Mesendoderm (in vitro differentiated cells): ENCODE measurements around the gene LIPT1. TPM values are rescaled to one million over a fixed set of nuclear protein-coding genes. Genes with fewer than 3 reads are reported as not detected.
A peak's percentile ranks its signal among the peaks of the same experiment; 100 is the strongest.

ENCODE experiments used
- DNase-seq: peaks from one replicate; pipeline ENCODE4 v3.0.0; 2013
- H2AK5ac ChIP-seq: 2 replicates; pipeline ENCODE4 v1.6.1; 2013; ENCODE audit warnings: low read length, inconsistent platforms
- H2BK120ac ChIP-seq: 2 replicates; pipeline ENCODE4 v1.6.1; 2013; ENCODE audit warnings: low read depth, mild to moderate bottlenecking, low read length, moderate library complexity, mixed read lengths
- H2BK15ac ChIP-seq: replicated peaks from 2 replicates; pipeline ENCODE4 v1.6.1; 2013; ENCODE audit warnings: low read depth, mild to moderate bottlenecking, moderate library complexity
- H2BK5ac ChIP-seq: 2 replicates; pipeline ENCODE4 v1.6.1; 2013; ENCODE audit warnings: low read length, inconsistent platforms
- H3K18ac ChIP-seq: 2 replicates; pipeline ENCODE4 v1.6.1; 2013; ENCODE audit warnings: mild to moderate bottlenecking, low read length, mixed read lengths
- H3K23ac ChIP-seq: one replicate; pipeline ENCODE4 v1.6.1; 2013; ENCODE audit warnings: low read length
- H3K27ac ChIP-seq: 2 replicates; pipeline ENCODE4 v1.5.1; 2013; ENCODE audit warnings: low read depth, mild to moderate bottlenecking, inconsistent platforms, low read length, moderate library complexity
- H3K27me3 ChIP-seq: 2 replicates; pipeline ENCODE4 v1.6.1; 2013; ENCODE audit warnings: low read length, control low read depth, mild to moderate bottlenecking, inconsistent platforms; ENCODE audit not compliant: insufficient read depth, poor library complexity
- H3K36me3 ChIP-seq: 2 replicates; pipeline ENCODE4 v1.6.1; 2013; ENCODE audit warnings: low read length, inconsistent platforms; ENCODE audit not compliant: control insufficient read depth, insufficient read depth
- H3K4ac ChIP-seq: one replicate; pipeline ENCODE4 v1.6.1; 2013; ENCODE audit warnings: low read depth, mild to moderate bottlenecking, low read length, moderate library complexity
- H3K4me1 ChIP-seq: 2 replicates; pipeline ENCODE4 v1.6.1; 2013; ENCODE audit warnings: low read depth, low read length, inconsistent platforms; ENCODE audit not compliant: control insufficient read depth
- H3K4me2 ChIP-seq: 2 replicates; pipeline ENCODE4 v1.6.1; 2013; ENCODE audit warnings: low read length
- H3K4me3 ChIP-seq: 2 replicates; pipeline ENCODE4 v1.5.1; 2013; ENCODE audit warnings: mild to moderate bottlenecking, low read length
- H3K56ac ChIP-seq: one replicate; pipeline ENCODE4 v1.6.1; 2013; ENCODE audit warnings: low read length
- H3K79me1 ChIP-seq: 2 replicates; pipeline ENCODE4 v1.6.1; 2013; ENCODE audit warnings: low read length, inconsistent platforms
- H3K79me2 ChIP-seq: 2 replicates; pipeline ENCODE4 v1.6.1; 2013; ENCODE audit warnings: mild to moderate bottlenecking, low read length; ENCODE audit not compliant: control insufficient read depth, insufficient read depth
- H3K9ac ChIP-seq: 2 replicates; pipeline ENCODE4 v1.6.1; 2013; ENCODE audit warnings: low read length, inconsistent platforms
- H4K5ac ChIP-seq: one replicate; pipeline ENCODE4 v1.6.1; 2013; ENCODE audit warnings: low read length
- H4K8ac ChIP-seq: one replicate; pipeline ENCODE4 v1.6.1; 2013; ENCODE audit warnings: low read depth, mild to moderate bottlenecking, control low read depth, low read length, moderate library complexity
- WGBS: extraction: QIAGEN DNeasy Blood & Tissue Kit; methylation state at CpG from one replicate; pipeline ENCODE4 v1.1.7; 2013; ENCODE audit warnings: low lambda C conversion rate, missing lambda C conversion rate; ENCODE audit not compliant: insufficient coverage; ENCODE audit errors: extremely low coverage; 5-methylcytosine and 5-hydroxymethylcytosine counted together
- polyA plus RNA-seq, 2 experiments: library from polyadenylated mRNA; stranded (reverse); fragments of 200-250 nt; gene quantifications; one replicate each; pipeline ENCODE4 v1.2.3, GENCODE V29; 2013

The LIPT1 gene
- polyA plus RNA-seq (2013, experiment 1 of 2), result 8.0 TPM
- polyA plus RNA-seq (2013, experiment 2 of 2), result 8.6 TPM

DNA sequence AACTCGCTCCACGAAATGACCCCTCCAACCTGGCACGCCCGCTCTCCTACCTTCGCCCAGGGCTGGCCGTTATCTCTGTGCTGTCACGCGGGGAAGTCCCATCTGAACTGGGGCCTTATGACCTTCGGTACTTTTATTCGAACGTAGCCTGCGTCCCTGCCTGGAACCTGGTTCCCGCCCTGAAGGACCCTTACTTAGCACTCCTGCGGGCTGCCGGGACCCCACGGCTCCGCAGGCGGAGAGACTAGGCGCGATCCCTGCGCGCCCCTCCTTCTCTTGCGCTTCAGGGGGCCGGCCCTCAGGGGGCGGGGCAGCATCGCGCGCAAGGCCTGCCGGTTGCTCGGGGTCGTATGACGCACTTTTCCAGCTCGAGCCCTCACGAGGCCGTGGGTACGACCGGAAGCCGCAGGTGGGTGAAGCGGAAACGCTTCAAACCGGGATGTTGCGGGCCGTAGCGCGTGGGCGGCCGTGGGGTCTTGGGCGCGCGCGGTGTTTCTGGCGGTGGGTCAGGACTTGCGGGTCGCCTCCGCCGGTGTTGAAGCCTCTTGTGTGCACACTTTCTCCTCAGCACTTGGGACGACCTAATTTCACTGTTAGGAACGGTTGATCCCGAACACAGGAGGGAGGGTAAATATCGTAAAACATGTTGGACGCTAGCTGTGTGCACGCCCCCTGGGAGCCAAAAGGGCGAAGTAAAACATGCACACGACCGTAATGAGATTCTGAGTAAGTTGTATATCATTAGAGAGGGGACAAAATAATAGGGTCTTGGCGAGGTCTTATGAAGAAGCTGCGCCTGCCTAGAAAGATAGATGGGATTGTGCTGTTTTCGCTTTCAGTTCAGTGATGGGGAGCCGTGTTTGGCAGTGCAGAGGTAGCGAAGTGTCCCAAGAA, at the start of gene LIPT1, which contains the start of gene TSGA10:
Gene LIPT1, plus strand, starts transcription at position 325 of the 894 bp plus-strand sequence. CDS start 6,991 bp downstream, outside the sequence.
Gene TSGA10, minus strand, starts transcription at position 300 of the 894 bp plus-strand sequence. CDS start 45,503 bp downstream, outside the sequence.
- Histone ChIP-seq H3K4me1 (peaks cover 5% of the 10 kb centered on the region), H3K18ac (peak within 1 kb of the TSS; percentile 35), H4K8ac (peak within 1 kb of the TSS; percentile 95), H2BK120ac (no peak within 1 kb of the TSS), H3K4me2 (peak within 1 kb of the TSS; percentile 68), H2AK5ac (no peak within 1 kb of the TSS), H4K5ac (no peak within 1 kb of the TSS), H3K56ac (peak within 1 kb of the TSS; percentile 85), H3K23ac (no peak within 1 kb of the TSS), H3K79me2 (no peaks in the 10 kb centered on the region), H3K36me3 (no peaks in the 10 kb centered on the region), H2BK15ac (no peak within 1 kb of the TSS), H3K9ac (peak within 1 kb of the TSS; percentile 77), H3K27me3 (no peaks in the 10 kb centered on the region), H3K27ac (no peak within 1 kb of the TSS), H3K79me1 (peaks cover 3% of the 10 kb centered on the region), H3K4ac (peak within 1 kb of the TSS; percentile 94), H3K4me3 (peak within 1 kb of the TSS; percentile 59), H2BK5ac (no peak within 1 kb of the TSS)
- DNase-seq, result peak; percentile 90
- WGBS, result no CpG with 5 or more reads among the region's 70 CpGs

DNA sequence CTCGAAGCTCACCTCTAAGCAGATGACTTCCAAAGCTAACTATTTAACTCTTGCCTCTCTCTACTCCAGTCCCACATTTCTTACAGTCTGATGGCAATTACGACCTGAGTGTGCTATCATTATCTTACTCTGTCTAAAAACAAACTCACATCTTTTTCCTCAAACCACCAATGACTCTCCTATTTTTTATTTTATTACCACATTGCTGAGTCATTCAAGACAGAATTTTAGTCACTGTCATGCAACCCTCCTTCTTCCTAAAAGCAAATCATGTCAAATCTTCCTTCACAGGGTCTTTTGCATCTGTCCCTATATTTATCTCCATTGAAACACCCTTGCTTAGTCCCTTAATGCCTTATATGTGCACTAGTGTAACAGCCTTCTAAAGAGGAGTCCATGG, 47.9 kb upstream of the LIPT1 start:
- WGBS, result no CpG with 5 or more reads among the region's 2 CpGs
- H3K4me2 ChIP-seq, result no peak overlapping the region

DNA sequence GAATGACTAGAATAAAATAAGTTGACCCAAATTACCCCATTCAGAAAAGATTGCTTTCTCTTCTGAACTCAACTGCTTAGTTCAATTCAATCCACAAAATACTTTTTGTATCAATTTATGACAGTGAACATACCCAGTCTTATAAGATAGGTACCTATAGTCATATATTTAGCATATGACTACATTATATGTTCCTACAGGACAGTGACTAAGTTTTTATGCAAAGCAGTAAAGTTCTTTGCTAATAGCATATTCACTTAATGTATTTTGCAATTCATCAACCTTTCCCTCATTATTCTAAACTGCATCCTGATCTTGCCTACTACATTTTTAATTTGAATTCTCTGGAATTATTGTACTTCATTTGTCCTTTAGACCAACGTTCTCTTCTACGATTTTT, 43.5 kb upstream of the LIPT1 start:
- no peaks in the 10 kb centered on the region for H3K36me3 ChIP-seq
- H3K23ac ChIP-seq, result no peak overlapping the region
- H3K9ac ChIP-seq, result no peak overlapping the region
- no peak overlapping the region for H3K18ac ChIP-seq
- no peak overlapping the region for H2BK15ac ChIP-seq
- H3K79me2 ChIP-seq, result no peaks in the 10 kb centered on the region
- no peak overlapping the region for H3K56ac ChIP-seq
- H3K4me1 ChIP-seq, result no peaks in the 10 kb centered on the region
- no peak overlapping the region for H3K4me2 ChIP-seq
- H3K27me3 ChIP-seq, result no peaks in the 10 kb centered on the region
- no peak for DNase-seq
- H3K4me3 ChIP-seq, result no peak overlapping the region
- H2AK5ac ChIP-seq, result no peak overlapping the region
- no peak overlapping the region for H2BK5ac ChIP-seq
- H3K4ac ChIP-seq, result no peak overlapping the region
- no peak overlapping the region for H2BK120ac ChIP-seq
- WGBS, result no CpG with 5 or more reads among the region's 2 CpGs
- no peak overlapping the region for H4K5ac ChIP-seq
- H3K27ac ChIP-seq, result no peak overlapping the region
- no peak overlapping the region for H4K8ac ChIP-seq
- no peaks in the 10 kb centered on the region for H3K79me1 ChIP-seq

More for the DNA sequence above, 47.9 kb upstream of the LIPT1 start:
- Histone ChIP-seq H3K4ac (no peak overlapping the region), H3K4me3 (no peak overlapping the region), H3K79me2 (no peaks in the 10 kb centered on the region), H4K5ac (no peak overlapping the region), H2BK120ac (no peak overlapping the region), H4K8ac (peak overlapping the region; percentile 56), H3K56ac (no peak overlapping the region), H3K79me1 (no peaks in the 10 kb centered on the region), H2BK5ac (no peak overlapping the region), H3K23ac (no peak overlapping the region), H2BK15ac (no peak overlapping the region), H3K18ac (no peak overlapping the region), H2AK5ac (no peak overlapping the region), H3K27me3 (no peaks in the 10 kb centered on the region), H3K27ac (no peak overlapping the region), H3K4me1 (no peaks in the 10 kb centered on the region), H3K36me3 (no peaks in the 10 kb centered on the region), H3K9ac (no peak overlapping the region)
- no peak for DNase-seq

DNA sequence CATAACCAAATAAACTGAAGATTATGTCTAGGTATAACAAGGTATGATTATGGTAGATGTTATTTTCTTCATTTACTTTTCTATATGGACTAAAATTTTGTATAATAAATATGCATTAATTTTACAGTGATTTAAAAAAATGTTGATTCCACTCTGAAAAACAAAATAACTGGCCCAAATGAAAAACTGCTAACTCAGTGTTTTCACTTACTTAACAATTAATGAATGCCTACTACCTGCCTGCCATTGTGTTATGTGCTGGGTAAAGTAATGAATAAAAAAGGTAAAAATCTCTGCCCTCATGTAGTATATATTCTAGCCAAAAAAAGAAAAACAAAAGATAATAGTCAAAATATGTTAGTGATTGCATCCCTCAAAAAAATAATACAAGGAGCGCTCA, 42.8 kb upstream of the LIPT1 start:
- Histone ChIP-seq H3K9ac (no peak overlapping the region), H2BK120ac (no peak overlapping the region), H3K23ac (no peak overlapping the region), H2BK15ac (no peak overlapping the region), H3K27ac (no peak overlapping the region), H4K8ac (no peak overlapping the region), H3K4me3 (no peak overlapping the region), H3K18ac (no peak overlapping the region), H2BK5ac (no peak overlapping the region), H3K36me3 (no peaks in the 10 kb centered on the region), H3K27me3 (no peaks in the 10 kb centered on the region), H4K5ac (no peak overlapping the region), H3K4me2 (no peak overlapping the region), H3K4ac (no peak overlapping the region), H2AK5ac (no peak overlapping the region), H3K56ac (no peak overlapping the region), H3K4me1 (no peaks in the 10 kb centered on the region), H3K79me1 (no peaks in the 10 kb centered on the region), H3K79me2 (no peaks in the 10 kb centered on the region)
- WGBS, result no CpG with 5 or more reads among the region's 1 CpG
- no peak for DNase-seq

DNA sequence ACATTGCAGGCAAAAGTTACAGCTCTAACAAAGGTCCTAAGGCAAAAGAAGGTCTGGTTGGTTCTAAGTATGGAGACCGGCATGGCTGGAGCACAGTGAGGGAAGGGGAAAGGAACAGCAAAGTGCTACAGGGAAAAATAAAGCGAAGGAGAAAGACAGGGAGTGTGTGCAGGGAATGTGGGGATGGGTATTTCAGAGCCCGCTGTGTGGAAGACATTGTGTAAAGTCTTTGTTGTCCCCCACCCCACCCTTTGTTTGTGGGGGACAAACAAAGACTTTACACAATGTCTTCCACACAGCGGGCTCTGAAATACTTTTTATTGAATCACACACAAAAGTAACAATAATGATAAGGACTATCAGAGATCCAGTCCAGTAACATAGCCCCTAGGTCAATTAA, 42.1 kb upstream of the LIPT1 start:
- no peak overlapping the region for H2BK15ac ChIP-seq
- no peak overlapping the region for H3K4ac ChIP-seq
- H2BK5ac ChIP-seq, result no peak overlapping the region
- H4K8ac ChIP-seq, result no peak overlapping the region
- no peak overlapping the region for H4K5ac ChIP-seq
- H3K4me1 ChIP-seq, result no peaks in the 10 kb centered on the region
- H3K79me1 ChIP-seq, result no peaks in the 10 kb centered on the region
- H3K27ac ChIP-seq, result no peak overlapping the region
- no peaks in the 10 kb centered on the region for H3K36me3 ChIP-seq
- no peak overlapping the region for H3K4me2 ChIP-seq
- no peak overlapping the region for H3K9ac ChIP-seq
- H3K4me3 ChIP-seq, result no peak overlapping the region
- no CpG with 5 or more reads among the region's 4 CpGs for WGBS
- H2AK5ac ChIP-seq, result no peak overlapping the region
- no peak overlapping the region for H3K18ac ChIP-seq
- no peaks in the 10 kb centered on the region for H3K79me2 ChIP-seq
- no peak overlapping the region for H3K56ac ChIP-seq
- H3K23ac ChIP-seq, result no peak overlapping the region
- DNase-seq, result no peak
- H2BK120ac ChIP-seq, result no peak overlapping the region
- H3K27me3 ChIP-seq, result no peaks in the 10 kb centered on the region
